HG02840 (cell line): Measurements from ENCODE around the gene C1orf105.
"Not testable (repeated sequence)": the region's sequence is repeated elsewhere in the genome, so short reads cannot be mapped to it uniquely, and the experiment has no call there.

Experiments used
- ATAC-seq: cut with Tn5 transposase; IDR thresholded peaks from one replicate; pipeline ENCODE4 v1.9.1; 2021; ENCODE audit warnings: mild to moderate bottlenecking, moderate library complexity, moderate number of reproducible peaks; ENCODE audit not compliant: unreplicated experiment, low FRiP score

Gene C1orf105, protein sequence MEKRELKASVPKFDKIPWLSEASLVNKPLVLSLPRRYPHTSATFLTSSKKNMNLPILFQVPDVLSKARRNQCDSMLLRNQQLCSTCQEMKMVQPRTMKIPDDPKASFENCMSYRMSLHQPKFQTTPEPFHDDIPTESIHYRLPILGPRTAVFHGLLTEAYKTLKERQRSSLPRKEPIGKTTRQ

DNA sequence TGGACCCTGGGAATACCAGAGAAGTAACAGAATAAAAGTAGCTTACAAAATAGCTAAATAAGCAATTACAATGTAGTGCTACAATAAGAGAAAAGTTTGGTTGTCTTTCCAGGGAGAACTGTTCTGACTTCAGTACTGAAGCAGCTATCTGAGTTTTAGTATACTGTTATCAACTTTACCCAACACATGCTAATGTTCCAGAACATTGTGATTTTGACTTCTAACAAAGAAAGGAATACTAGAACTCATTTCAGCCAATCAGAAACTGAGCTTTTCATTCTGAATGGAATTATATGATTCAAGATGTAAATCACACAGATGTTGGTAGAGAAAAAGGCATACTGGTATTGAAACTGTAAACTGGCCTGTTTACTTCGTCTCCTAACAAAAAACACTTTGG lies at the start of gene C1orf105:
Gene C1orf105 (plus strand): TSS at position 301 of the 400 bp plus-strand sequence. CDS start 201 bp downstream, outside the sequence.
- ATAC-seq, result no peak

DNA sequence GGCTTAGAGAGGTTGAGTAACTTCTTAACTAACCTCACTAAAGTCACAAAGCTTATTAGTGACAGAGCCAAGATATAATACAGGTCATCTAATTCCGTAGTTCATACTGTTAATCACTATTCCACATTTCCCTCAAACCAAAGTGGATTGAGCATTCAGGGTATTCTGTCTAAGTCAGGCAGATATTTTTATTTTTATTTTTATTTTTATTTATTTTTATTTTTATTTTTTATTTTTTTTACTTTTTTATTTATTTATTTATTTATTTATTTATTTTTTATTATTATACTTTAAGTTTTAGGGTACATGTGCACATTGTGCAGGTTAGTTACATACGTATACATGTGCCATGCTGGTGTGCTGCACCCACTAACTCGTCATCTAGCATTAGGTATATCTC lies 48.8 kb upstream of the C1orf105 start:
- not testable (repeated sequence) for ATAC-seq

DNA sequence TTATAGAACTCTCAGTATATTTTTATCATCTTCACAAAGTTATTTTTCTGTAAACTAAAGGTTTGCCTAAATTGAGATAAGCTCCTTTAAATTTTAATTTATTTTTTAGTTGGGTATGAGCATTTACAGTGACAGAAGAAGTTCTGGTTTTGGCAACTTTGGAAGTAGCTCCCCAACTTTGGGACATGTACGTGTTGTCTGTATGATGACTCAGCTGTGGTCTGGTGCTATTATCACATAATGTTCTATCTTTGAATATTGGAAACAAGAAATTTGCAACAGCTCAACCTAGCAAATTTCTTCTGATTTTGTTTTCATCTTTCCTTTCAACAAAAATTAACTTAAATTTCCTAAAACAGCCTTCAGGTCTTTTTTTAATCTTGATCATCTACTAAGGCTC lies 46.6 kb upstream of the C1orf105 start:
- no peak for ATAC-seq

DNA sequence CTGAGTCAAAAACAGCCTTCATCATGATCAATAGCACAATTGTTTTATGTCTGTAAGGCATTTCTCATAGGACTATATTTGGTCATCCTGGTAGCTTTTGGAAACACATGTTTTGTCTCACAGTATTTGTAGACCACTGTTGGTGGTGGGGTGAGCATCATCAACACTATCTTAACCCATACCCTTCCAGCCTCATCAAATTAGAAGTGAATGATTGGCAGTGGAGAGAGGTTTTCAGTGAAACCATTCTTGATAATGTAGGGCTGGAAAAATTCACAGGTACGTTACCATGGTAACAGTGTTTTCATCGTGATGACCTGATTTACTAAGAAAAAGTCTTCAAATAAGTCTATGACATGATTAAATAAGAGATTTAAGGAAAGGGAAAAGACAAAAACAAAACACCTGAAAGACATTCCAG lies 45.3 kb upstream of the C1orf105 start:
- no peak for ATAC-seq

DNA sequence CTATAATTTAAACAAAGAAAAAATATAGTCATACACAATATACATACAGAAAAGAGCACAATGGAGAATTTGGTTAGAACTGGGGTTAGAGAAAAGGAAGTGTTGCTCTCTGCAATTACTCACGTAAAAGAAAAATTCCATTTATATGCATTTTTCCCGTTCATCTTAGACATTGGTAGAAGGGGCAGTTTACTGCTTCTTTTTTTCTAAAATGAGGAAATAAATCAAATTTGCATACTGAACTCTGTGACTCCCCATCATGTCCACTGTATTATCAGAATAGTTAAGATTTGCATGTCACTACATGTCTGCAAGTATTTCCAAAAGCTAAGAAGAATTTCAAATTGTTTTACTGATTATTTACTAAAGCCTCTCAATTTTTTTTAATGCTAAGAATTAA lies 44.1 kb upstream of the C1orf105 start:
- ATAC-seq, result no peak

DNA sequence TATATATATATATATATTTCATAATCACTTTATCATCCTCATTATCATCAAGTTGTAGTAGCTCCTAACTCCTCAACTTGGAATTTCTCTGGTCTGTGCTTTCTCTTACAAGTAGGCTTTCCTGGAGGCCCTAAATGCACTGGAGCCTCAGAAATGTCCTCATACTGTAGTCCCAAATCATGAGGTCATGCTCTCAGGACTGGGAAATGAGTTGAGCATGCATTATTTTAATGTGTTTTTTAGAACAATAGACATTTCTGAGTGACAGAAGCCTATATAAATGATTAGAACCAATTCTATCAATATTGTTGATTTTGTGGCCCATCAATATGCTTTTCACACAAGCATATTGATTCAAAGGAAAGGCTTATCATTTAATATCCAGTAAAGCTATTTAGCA lies 42.9 kb upstream of the C1orf105 start:
- ATAC-seq, result no peak

DNA sequence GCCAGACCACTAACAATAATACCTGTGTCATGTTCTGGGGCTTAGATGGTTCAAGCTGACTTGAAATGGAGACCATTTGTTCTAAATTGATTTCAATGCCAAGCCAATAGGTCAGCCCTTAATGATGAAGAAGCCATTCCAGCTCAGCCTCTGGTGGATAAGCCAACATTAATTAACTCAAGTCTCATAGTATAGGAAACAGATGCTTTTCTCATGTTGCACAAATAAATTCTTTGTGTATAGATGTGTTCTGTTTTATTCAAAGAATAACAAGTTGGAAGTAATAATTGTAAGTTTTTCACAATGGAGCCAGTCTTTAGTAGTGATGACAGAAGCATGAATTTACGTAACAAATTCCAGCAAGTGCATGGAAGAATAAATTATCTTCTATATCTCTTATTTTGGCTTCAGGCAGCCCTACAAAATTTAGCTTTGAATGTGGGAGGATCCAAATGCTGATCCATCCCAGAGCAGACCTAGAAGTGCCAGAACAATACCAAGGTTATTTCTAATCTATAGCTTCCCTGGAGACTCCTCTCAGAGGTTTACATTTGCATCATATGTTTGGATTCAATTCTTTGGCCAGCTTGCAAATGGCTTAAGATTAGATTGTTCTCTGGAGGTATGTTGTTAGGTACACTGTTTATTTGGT lies 42.2 kb upstream of the C1orf105 start:
- no peak for ATAC-seq

DNA sequence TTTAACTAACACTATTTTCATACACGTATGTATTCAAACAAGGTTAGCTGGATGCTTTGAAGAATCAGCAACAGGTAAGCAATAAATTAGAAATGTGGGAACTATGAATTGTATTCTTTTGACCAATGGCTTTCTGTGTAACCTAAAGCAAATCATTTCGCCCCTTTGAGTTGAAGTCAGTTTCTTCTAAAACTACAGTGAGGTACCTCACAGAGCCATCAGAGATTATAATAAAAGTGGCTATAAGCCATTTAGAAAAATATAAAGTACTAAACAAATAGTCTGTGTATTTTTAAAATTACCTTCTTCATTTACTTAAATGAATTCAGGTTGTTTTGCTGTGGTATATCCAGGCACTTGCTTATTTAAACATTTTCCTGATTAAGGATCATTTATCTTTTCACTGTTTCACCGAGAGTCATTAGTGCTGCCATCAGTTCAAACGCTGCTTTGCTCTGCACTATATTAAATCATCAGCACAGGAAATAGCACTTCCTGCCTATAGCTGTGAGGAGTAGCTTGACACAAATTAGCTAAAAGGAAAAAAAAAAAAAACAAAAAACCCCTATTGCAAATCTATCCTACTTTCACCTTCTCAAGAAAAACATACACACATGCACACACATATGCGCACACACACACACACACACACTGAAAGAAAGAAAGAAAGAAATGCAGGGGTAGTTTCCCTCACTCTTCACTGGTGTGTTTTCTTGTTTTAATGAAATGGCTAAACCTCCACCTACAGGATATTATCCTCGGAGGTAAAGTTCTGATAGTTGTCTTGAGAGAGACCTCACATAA lies 39.8 kb upstream of the C1orf105 start:
- peak; percentile 88 for ATAC-seq

DNA sequence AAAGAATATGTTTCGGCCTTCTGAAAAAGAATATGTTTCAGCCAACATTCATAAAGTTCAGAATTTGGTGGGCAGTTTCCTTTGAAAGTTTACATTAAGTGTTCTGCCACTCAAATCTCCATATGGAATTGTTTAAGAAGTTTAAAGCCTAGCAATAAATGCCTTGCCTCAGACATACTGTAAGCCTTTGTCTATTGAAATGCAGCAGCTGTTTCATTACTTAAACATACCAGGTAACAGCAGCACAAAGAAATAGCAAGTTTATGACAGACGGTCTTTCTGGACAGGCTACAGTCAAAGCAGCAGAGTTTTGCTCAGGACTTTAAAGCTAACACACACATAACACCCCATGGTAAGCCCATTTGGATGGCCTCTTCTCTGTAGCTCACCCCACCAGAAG lies 38.5 kb upstream of the C1orf105 start:
- ATAC-seq, result no peak

DNA sequence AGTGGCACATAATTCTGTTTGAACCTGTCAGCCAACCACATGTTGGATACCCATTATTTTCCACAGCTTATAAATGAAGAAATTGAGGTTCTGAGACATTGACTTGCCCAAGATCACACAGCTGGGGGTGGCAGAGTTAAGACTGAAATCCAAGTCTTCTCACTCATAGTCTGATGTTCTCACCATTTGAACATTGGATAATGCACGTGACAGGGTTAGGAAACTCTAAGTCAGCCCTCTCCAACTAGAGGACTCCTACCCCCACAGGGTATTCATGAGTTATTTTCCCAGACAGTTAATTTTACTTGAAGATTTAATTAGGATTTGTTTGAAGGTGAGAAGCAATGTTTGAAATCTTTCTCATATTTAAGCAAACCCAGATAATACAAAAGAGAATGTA lies 38.1 kb upstream of the C1orf105 start:
- no peak for ATAC-seq

DNA sequence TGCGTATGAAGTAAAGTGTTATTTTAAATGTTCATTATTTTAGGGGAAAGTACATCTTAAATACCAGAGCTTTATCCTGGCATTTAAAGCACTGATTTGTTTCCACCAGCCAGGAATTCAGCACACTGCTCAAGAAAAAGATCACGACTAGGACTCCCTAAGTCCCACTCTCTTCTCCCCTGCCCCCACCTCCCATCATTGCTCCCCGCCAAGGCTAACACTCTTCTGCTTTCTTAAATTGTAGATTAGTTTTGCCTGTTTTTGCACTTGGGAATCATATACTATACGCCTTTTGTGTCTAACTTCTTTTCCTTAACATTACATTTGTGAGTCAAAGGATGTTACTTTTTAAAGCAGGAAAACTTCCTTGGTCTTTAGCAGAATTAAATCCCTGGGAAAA lies 37.5 kb upstream of the C1orf105 start:
- no peak for ATAC-seq

DNA sequence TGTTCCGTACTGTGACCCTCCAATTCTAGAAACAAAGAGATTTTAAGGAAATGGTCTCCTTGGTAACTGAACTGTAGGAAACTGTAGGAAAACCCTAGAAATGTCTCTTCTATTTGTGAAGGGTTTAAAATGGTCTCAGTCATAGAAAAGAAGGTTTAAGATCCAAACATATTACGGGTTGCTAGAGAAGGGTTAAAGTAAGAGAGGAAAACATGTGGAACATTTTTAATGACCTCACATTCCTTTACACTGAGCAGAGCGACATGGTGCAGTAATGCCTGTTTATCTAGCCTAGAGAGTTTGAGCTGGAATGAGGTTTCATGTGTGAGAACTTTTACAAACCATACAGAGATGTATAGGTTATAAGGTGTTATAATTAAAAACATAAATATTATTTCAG lies 36.9 kb upstream of the C1orf105 start:
- no peak for ATAC-seq

DNA sequence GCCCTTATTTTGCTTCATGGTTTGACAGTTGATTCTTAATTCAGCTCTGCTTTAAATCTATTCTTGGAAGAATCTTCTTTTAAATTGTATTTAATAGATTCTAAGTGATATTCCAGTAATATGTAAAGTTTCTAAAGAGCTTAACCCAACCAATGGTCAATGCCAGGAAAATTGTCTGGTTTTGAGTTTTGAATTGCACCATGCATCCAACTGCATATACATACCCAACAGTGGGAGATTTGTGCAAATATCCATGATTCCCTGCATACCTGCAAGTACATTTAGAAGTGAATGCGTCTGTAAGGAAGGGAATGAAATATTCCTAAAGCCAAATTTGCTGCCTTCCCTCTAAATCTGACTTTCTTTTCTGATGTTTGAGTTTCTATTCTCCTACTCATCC lies 35.8 kb upstream of the C1orf105 start:
- ATAC-seq, result no peak

DNA sequence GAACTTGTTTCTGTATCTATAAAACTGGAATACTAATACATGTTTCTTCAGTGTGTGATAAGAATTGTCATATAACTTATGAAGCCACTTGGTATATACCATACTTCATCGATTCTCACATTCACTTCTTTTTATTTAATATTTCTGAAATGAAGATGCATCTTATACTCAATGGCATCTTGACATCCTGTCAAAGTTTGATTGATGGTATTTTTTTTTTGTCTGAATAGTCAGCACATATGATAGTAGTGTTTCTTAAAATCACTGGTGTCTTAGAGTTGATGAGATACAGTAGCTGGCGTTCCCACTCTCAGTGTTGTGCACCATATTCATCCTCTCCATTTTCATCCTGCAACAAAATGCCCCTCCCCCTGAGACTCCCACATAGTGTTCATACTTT lies 34.4 kb upstream of the C1orf105 start:
- ATAC-seq, result no peak

DNA sequence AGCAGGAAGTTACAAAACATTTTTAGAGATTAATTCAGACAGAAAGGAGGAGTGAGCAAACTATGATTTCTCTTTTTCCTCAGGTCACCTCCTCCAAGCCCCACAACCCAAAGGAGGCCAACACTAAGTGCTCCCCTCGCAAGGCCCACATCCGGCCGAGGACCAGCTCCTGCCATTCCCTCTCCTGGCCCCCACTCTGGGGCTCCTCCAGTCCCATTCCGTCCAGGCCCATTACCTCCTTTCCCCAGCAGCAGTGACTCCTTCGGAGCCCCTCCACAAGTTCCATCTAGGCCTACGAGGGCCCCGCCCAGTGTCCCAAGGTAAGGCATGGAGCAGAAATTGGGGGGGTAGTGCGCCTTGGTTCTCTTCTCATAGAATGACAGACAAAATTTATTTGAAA lies 32.0 kb upstream of the C1orf105 start:
- ATAC-seq, result no peak

DNA sequence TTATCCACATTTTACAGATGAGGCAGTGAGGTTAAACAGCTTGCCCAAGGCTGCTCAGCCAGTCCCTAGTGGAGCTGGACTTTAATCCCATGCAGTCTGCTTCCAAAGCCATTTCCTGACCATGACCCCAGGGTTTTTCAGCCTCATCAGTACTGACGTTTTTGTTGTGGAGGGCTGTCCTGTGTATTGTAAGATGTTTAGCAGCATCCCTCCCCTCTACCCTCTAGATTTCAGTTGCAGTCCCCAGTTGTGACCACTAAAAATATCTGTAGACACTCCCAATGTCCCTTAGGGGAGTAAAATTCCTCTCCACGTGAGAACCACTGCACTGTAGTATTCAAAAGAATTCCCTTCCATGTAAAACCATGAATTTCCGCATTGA lies 30.2 kb upstream of the C1orf105 start:
- ATAC-seq, result no peak

DNA sequence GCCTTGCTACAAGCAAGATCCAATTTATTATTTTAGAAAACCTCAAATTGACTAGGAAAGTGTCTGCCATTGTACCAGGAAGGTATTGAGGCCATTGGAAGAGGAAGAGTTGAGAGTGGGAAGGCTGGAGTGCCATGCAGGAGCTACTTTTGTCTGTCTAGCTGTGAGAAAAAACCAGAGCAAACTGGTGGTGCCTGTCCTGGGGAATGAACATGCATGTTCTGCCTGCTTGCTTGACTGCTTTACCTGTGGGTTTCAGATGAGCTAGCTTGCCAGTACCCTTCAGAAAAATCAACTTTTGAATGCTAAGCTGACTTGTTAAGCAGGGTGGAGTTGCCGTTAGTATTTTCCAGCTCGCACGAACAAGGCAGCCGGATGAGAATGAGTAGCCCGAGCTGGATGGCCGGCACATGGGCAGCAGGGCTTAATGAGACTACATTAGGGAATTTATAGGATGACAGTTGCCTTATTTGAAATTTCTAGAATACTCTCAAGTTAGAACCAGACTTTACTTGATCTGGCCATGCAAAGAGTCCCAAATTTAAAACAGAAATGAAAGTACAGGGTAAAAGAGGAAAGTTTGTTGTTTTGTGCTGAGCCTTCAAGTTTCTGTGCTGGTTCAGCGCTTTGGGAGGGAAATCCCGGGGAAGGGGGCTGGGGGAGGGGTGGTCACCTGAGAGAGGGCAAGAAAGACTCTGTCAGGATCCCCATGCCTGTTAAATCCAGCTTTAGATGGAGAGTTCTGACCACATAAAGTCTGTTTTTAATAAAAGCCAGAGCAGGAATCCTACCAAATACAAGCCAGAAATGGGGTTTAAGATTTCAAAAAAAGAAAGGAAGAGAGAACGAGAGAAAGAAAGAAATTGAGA lies 29.6 kb upstream of the C1orf105 start:
- peak; percentile 53 for ATAC-seq

DNA sequence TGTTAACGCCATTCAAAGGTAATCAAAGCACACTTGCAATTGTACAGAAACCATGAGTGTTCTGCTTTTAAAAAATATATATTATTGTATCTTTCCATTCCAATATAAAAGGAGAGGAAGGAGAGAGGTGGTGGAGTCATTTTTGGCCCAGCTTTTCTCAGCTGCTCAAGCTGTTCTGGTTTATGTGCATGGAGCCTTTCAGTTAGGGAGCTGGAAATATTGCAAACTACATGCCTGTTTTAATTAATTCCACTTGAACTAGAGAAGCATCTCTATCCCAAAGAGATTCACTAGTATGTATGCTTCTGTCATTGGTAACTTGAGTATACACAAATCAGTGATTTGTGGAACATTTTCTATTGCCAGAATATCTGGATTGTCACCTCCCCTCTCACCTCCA lies 28.5 kb upstream of the C1orf105 start:
- ATAC-seq, result no peak

DNA sequence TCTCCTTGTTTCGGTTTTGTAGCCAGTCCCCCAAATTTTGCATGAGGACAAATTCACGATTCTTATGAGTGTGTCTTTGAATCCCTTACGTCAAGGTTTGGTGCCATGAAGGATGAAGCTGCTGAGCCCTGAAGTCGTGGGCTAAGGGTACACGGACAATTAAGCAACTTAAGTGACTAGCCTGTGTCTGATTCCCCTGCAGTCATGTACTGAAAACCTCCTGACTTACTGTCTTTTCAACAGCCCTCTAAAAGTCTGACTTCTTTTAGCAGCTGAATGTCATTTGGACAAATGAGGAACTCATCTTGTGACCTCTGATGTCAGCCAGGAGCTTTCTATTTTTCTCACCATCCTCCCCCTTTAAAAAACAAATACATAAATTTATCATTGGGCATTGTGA lies 27.1 kb upstream of the C1orf105 start:
- ATAC-seq, result no peak

DNA sequence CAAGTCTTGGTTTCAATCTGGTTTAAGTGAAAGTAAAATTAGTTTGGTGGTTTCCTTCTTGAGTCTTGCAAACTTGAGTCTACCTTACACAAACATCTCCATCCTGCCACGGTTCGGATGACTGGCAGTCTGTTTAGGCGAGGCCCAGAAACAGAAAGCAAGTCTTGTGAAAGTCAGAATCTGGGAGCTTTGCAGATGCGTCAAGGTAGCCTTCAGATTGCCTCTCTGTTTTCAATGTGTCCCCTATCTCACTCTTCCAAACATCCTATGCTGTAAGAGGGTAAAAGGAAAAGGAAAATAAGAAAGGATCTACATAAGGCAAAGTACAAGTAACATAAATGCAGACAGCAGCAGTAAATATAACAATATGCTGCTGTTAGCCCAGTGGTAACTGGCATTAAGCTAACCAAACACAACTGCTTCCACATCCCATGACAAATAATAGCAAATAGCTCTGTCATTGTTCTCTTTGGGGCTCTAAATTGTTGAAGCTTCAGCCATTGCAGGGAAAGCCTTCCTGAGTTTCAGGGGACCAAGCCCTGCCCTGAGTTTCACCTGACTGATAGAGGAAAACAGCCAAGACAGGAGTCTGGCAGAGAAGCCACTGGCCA lies 26.2 kb upstream of the C1orf105 start:
- peak; percentile 67 for ATAC-seq
